Heart right ventricle (tissue), 16 donors: ENCODE measurements around the gene COL4A2. TPM values are rescaled to one million over a fixed set of nuclear protein-coding genes. Genes with fewer than 3 reads are reported as not detected.

ENCODE experiments used
- ATAC-seq, 8 donors: fragments of 200-7000 bp; cut with Tn5 transposase; one replicate each; pipeline ENCODE4 v1.9.1; 2020; ENCODE audit warnings: mild to moderate bottlenecking in 8 of 8, moderate library complexity in 8 of 8, moderate number of reproducible peaks in 1 of 8
- DNase-seq, 2 donors: peaks; one replicate each; pipeline ENCODE4 v3.0.0-alpha.2; 2020
- H3K27ac ChIP-seq, 10 donors: fragments of 200-600 bp; sonication (generic) in 2 of 10; one replicate each; pipeline versions ENCODE4 v1.5.0 to v1.8.0; 2020 to 2022; ENCODE audit warnings: mild to moderate bottlenecking in 3 of 10
- H3K27me3 ChIP-seq, 7 donors: fragments of 200-600 bp; one replicate each; pipeline ENCODE4 v1.8.0; 2021 to 2022; ENCODE audit warnings: mild to moderate bottlenecking in 2 of 7
- H3K36me3 ChIP-seq, 9 donors: fragments of 200-600 bp; sonication (generic) in 1 of 9; one replicate each; pipeline versions ENCODE4 v1.5.0 to v1.8.0; 2020 to 2022; ENCODE audit warnings: mild to moderate bottlenecking in 2 of 9
- H3K4me1 ChIP-seq, 9 donors: fragments of 200-600 bp; sonication (generic) in 1 of 9; one replicate each; pipeline versions ENCODE4 v1.5.0 to v1.8.0; 2020 to 2022; ENCODE audit warnings: mild to moderate bottlenecking in 4 of 9
- H3K4me3 ChIP-seq, 10 donors: fragments of 200-600 bp; sonication (generic) in 2 of 10; one replicate each; pipeline versions ENCODE4 v1.5.0 to v1.8.0; 2020 to 2022; ENCODE audit warnings: mild to moderate bottlenecking in 7 of 10, moderate library complexity in 2 of 10
- H3K9me3 ChIP-seq, 11 donors: fragments of 200-600 bp in 10 of 11; sonication (generic) in 2 of 11; one replicate each; pipeline versions ENCODE4 v1.5.0 to v1.8.0; 2013 to 2022; ENCODE audit warnings: mild to moderate bottlenecking in 2 of 11, control low read depth in 1 of 11, moderate library complexity in 1 of 11
- CTCF ChIP-seq, 9 donors: fragments of 200-600 bp; sonication (generic) in 2 of 9; IDR thresholded peaks; one replicate each; pipeline versions ENCODE4 v1.5.0 to v1.8.0; 2021 to 2022; ENCODE audit warnings: antibody characterized with exemption in 9 of 9, mild to moderate bottlenecking in 5 of 9, moderate library complexity in 1 of 9
- WGBS, 2 donors: extraction: QIAGEN DNeasy Blood & Tissue Kit; methylation state at CpG; one replicate each; pipeline ENCODE4 v1.1.7; 2013; ENCODE audit warnings: inconsistent platforms in 1 of 2; 5-methylcytosine and 5-hydroxymethylcytosine counted together
- intact Hi-C, 10 donors: fragments of 100-400 bp; cut with DNase I; formaldehyde crosslinking; loops; one replicate each; pipeline versions ENCODE4 v1.11.1 to v1.14.2; 2022
- polyA plus RNA-seq, 2 donors: library from polyadenylated mRNA; stranded (reverse); fragments of 200-250 nt; gene quantifications; one replicate each; pipeline ENCODE4 v1.2.3, GENCODE V29; 2013
- total RNA-seq, 10 donors: library from RNA; stranded (reverse); fragmentation: NEBNext Ultra II Directional in 3 of 10; extraction: Animal tissue kit (Norgen Biotek cat#: 25700) in 3 of 10; gene quantifications; one replicate each; pipeline versions ENCODE4 v1.2.1 to v1.2.4, GENCODE V29; 2021 to 2023
- donor health status: Arrhythmogenic right ventricular cardiomyopathy.
- donor health status: ischemic (EF 13 %, LVEDD 7.1; RV severe dilation, severe dysfunction).
- donor health status: healthy with polysubstance abuse.
- donor health status: DM: no; HTN: yes; CAD: no.
- donor health status: DM: no; HTN: no; CAD: no.
- donor health status: ischemic (EF 25% LVEDD 6.9; RV normal size, moderate dysfunction).
- donor health status: ischemic (EF 25% LVEDD 5.7; RV mildly dilated, moderate dysfunction).
- donor health status: healthy.
- donor health status: DM: yes; HTN: yes; CAD: no.
- donor health status: Ischemic cardiomyopathy.
- donor health status: ischemic (EF 35%, LVEDD 5.7; RV mildly dilated, moderate dysfunction).
- donor health status: nonischemic (EF 11% LVEDD 7.7; RV severe dilation, severe dysfunction).
- donor health status: DM: yes; HTN: yes; CAD: no.
- donor health status: PGD.
- donor health status: ischemic (EF 29% LVEDD 5.4; RV normal size, mild dysfunction).
- donor health status: nonischemic (EF 23%, LVEDD 6.1; RV moderate dilation, normal function).

The COL4A2 gene
- total and polyA plus RNA-seq, 12 donors, result 81.7 to 301 (median 128) TPM

- 59 to 68% methylated on average over 12 of the region's 12 CpGs for WGBS, 2 donors
- peaks cover 33 to 100% (median 81%) of the 10 kb centered on the region in 9 donors for H3K4me1 ChIP-seq
These were observed 19.3 kb downstream of the COL4A2 start for GRCh38 chr13:110326263-110326904.

GRCh38 chr13:110327051-110327721 lies 20.1 kb downstream of the COL4A2 start:
- Histone ChIP-seq H3K4me3 (no peak overlapping the region), H3K4me1 (peaks cover 30 to 99% (median 78%) of the 10 kb centered on the region in 9 donors), H3K27me3 (no peaks in the 10 kb centered on the region), H3K9me3 (no peaks in the 10 kb centered on the region), H3K27ac (peak overlapping the region in 7 of 10 donors; percentile 28 to 91 (median 40)), H3K36me3 (peaks cover 0 to 56% (median 0%) of the 10 kb centered on the region in 9 donors)
- intact Hi-C loops, result no loop called here
- DNase-seq (no peak), ATAC-seq (peak in 2 of 8 donors; percentile 18 to 40)
- WGBS, 2 donors, result 58 to 64% methylated on average over 7 of the region's 7 CpGs
- TF ChIP-seq CTCF (IDR thresholded peaks at IDR 0.05), result no peak

More at GRCh38 chr13:110326263-110326904, 19.3 kb downstream of the COL4A2 start:
- DNase-seq, result no peak
- H3K4me3 ChIP-seq, result no peak overlapping the region
- H3K27me3 ChIP-seq, result no peaks in the 10 kb centered on the region
- intact Hi-C loops, result no loop called here
- no peak for TF ChIP-seq CTCF (IDR thresholded peaks at IDR 0.05)
- peak overlapping the region in 9 of 10 donors; percentile 28 to 91 (median 40) for H3K27ac ChIP-seq
- H3K9me3 ChIP-seq, result no peaks in the 10 kb centered on the region
- ATAC-seq, result peak in 5 of 8 donors; percentile 13 to 67 (median 51)
- peaks cover 0 to 52% (median 0%) of the 10 kb centered on the region in 9 donors for H3K36me3 ChIP-seq

GRCh38 chr13:110328573-110328972 lies 21.5 kb downstream of the COL4A2 start:
- Histone ChIP-seq H3K4me3 (no peak overlapping the region), H3K27me3 (no peaks in the 10 kb centered on the region), H3K27ac (peak overlapping the region in 1 of 10 donors; percentile 46), H3K9me3 (no peaks in the 10 kb centered on the region), H3K36me3 (peaks cover 0 to 58% (median 0%) of the 10 kb centered on the region in 9 donors), H3K4me1 (peaks cover 26 to 99% (median 78%) of the 10 kb centered on the region in 9 donors)
- no peak for ATAC-seq
- no peak for DNase-seq
- 79 to 84% methylated on average over 10 of the region's 10 CpGs for WGBS, 2 donors
- TF ChIP-seq CTCF (IDR thresholded peaks at IDR 0.05), result no peak
- intact Hi-C loops, result no loop called here

- Histone ChIP-seq H3K4me3 (no peak overlapping the region), H3K27ac (peak overlapping the region in 5 of 10 donors; percentile 20 to 66 (median 59)), H3K9me3 (no peaks in the 10 kb centered on the region), H3K27me3 (no peaks in the 10 kb centered on the region), H3K36me3 (peaks cover 0 to 63% (median 0%) of the 10 kb centered on the region in 9 donors), H3K4me1 (peaks cover 22 to 99% (median 77%) of the 10 kb centered on the region in 9 donors)
- no peak for TF ChIP-seq CTCF (IDR thresholded peaks at IDR 0.05)
- no peak for ATAC-seq
- intact Hi-C loops, result no loop called here
- 83 to 86% methylated on average over 6 of the region's 6 CpGs for WGBS, 2 donors
- DNase-seq, result no peak
These were observed 22.2 kb downstream of the COL4A2 start for GRCh38 chr13:110329258-110329657.
